Fibroblast of skin of left quadriceps (primary cell): ENCODE data around the gene LILRA1.
"Not testable (repeated sequence)": the region's sequence is repeated elsewhere in the genome, so short reads cannot be mapped to it uniquely, and the experiment has no call there.

Source experiments
- DNase-seq, 2 experiments: peaks; one replicate each; pipeline ENCODE4 v3.0.0-alpha.2; 2013; ENCODE audit warnings: low read depth in 2 of 2

The LILRA1 gene

DNA sequence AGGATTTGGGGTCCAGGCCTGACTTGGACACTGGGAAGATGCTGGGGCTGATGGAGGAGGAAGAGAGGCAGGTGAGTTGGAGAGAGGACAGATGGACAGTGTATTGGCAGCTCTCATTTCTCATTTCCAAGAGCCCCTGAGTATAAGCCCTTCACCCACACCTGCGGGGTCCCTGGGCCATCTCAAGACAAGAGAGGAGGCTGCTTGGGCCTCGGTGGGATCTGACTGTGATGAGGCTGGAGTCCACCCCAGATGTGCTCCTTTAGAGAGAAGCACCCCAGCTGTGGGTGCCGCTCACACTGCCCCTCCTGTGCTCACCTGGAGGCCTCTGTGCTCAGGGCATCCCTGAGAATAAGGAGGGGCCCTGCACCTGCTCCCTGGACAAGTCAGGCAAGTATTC lies 16.1 kb upstream of the LILRA1 start:
- DNase-seq, result no peak

DNA sequence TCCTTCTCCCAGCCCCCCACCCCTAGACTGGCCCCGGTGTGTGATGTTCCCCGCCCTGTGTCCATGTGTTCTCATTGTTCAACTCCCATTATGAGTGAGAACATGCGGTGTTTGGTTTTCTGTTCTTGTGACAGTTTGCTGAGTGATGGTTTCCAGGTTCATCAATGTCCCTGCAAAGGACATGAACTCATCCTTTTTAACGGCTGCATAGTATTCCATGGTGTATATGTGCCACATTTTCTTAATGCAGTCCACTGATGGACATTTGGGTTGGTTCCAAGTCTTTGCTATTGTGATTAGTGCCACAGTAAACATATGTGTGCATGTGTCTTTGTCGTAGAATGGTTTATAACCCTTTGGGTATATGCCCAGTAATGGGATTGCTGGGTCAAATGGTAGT lies 15.2 kb upstream of the LILRA1 start:
- DNase-seq, result not testable (repeated sequence)

DNA sequence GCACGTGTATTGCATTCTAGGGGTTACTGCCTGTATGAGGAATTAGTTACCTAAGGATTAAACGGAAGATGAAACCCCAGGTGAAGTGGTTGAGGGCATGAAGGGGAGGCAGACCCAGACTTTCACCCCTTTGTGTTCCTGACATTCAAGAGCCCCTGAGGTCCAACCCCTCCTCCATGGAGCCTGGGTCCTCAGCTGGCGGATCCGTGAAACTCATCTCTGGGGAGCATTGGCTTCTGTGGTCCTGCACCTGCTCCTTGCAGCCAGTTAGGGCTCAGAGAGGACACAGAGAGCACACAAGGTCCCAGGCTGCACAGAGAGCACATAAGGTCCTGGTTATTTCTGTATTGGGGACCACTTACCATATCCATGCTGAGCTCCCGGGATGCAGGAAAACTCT lies 7.0 kb upstream of the LILRA1 start:
- DNase-seq, result no peak

DNA sequence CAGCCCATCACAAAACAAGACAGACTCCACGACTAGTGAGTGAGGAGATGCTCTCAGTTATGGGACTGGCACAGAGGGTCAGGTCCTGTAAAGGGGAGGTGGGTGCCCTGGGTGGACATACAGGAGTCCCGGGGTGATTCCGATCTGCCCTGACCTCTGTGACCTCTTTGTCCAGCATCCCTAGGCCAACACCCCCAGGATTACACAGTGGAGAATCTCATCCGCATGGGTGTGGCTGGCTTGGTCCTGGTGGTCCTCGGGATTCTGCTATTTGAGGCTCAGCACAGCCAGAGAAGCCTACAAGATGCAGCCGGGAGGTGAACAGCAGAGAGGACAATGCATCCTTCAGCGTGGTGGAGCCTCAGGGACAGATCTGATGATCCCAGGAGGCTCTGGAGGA lies 6.4 kb upstream of the LILRA1 start:
- no peak for DNase-seq

DNA sequence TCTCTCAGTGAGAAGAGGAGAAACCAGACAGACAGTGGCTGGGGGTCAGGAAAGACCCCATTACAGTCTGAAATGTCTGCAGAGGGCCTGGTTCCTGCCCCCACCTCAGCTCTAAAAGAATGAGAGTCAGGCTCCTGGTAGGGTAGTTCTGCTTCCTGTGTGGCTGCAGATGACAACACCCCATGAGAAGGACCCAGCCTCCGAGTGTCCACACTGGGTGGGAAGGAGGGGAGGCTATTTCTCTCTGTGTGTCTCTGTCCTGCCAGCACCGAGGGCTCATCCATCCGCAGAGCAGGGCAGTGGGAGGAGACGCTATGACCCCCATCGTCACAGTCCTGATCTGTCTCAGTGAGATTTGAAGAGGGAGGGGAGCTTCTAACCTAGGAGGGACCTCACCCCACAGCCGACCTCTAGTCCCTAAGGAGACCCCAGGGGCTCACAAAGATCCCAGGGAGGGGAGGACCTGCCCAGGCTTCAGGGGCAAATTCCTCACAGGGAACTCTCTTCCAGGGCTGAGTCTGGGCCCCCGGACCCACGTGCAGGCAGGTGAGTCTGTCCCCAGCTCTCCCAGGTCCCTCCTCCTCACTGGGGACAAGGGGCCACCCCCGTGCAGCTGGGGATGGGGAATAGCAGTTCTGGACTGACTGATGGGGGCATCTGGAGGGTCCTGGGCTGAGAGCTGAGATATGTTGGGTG lies 647 bp downstream of the LILRA1 start:
- not testable (repeated sequence) for DNase-seq

DNA sequence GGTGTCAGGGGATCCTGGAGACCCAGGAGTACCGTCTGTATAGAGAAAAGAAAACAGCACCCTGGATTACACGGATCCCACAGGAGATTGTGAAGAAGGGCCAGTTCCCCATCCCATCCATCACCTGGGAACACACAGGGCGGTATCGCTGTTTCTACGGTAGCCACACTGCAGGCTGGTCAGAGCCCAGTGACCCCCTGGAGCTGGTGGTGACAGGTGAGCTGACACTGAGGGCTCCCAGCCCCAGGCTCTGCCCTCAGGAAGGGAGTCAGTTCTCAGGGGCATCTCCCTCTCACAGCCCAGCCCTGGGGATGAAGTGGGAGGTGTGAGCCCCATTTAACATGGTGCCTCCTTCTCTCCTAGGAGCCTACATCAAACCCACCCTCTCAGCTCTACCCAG lies 1.3 kb downstream of the LILRA1 start:
- no peak for DNase-seq

DNA sequence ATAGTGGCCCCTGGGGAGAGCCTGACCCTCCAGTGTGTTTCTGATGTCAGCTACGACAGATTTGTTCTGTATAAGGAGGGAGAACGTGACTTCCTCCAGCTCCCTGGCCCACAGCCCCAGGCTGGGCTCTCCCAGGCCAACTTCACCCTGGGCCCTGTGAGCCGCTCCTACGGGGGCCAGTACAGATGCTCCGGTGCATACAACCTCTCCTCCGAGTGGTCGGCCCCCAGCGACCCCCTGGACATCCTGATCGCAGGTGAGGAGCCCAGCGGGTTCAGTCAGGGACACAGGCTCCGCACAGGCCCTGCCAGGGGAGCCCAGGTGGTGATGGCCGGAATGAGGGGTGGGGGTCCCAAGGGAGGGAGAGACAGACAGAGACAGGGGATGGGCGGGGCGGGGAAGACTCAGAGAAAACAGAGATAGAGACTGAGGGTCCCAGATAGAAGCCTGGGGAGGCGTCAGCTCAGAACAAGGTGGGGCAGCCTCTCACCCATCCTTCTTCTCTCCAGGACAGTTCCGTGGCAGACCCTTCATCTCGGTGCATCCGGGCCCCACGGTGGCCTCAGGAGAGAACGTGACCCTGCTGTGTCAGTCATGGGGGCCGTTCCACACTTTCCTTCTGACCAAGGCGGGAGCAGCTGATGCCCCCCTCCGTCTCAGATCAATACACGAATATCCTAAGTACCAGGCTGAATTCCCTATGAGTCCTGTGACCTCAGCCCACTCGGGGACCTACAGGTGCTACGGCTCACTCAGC lies 2.4 kb downstream of the LILRA1 start:
- not testable (repeated sequence) for DNase-seq

DNA sequence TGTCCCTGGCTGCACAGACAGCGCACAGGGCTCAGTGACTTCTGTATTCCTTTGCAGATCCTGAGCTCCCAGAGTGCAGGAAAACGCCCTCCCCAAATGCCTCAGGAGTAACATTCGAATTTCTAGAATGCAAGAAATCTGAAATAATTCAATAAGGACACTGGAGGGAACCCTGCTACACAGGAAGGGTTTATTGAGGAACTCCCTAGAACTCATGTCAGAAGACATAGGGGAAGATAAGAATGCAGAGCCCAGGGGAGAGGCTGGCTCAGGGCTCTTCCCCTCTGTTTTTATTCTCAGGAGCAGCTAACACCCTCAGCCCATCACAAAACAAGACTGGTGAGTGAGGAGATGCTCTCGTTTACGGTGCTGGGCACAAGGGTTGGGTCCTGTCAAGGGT lies 6.8 kb downstream of the LILRA1 start:
- DNase-seq, result no peak

DNA sequence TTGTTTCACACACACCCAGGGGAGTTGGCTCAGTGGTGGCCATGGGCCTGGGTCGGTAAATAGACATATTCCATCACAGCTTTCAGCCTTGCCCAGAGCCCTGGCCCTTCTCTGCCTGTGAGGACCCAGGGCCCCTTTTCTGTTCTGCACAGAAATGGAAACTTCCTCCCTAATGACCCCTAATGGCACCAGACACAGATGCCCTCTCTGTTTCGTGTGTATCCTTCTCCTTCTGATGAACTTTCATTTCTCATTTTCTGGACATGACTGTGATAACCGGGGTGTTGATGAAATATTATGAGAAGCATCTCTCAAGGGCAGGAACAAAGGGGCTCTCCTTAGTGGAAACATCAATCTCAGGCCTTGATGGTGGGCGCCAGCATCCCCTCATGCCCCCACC lies 12.8 kb downstream of the LILRA1 start:
- no peak for DNase-seq

DNA sequence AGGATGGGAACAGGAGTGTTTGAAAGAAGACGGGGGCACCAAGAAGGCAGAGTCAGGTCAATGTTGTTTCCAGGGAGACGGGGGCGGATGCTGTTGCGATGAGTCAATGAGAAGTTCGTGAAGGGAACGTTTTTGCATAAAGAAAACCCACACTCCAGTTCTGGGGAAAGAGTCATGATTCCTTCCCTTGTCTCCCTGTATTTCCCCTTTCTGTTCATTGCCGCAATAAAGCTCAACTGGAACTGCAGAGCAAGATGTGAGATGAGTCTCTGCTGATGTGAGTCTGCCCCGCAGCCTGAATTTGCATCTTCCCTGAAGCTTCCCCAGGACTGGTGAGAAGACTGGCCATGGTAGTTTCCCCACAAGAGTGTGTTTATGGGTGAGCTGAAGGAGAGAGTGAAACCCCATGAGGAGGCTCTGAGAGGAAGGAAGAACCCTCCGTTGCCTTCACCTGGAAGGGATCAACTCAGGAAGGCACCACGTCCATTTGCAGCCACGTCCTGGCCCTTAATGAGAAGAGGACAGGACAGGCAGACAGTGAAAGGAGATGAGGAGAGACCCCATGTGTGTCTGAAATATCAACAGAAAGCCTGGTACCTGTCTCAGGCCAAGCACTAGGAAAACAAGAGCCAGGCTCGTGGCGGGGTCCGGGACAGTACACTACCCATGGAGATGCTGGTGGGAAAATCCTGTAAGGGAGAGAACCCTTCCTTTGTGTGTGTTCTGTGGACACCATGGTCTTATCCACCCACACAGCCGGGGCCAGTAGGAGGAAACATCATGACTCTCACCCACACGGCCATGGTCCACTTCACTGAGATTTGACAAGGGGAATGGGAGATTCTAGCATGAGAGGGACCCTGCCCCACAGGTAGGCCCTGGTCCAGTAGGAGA lies 13.7 kb downstream of the LILRA1 start:
- no peak for DNase-seq

DNA sequence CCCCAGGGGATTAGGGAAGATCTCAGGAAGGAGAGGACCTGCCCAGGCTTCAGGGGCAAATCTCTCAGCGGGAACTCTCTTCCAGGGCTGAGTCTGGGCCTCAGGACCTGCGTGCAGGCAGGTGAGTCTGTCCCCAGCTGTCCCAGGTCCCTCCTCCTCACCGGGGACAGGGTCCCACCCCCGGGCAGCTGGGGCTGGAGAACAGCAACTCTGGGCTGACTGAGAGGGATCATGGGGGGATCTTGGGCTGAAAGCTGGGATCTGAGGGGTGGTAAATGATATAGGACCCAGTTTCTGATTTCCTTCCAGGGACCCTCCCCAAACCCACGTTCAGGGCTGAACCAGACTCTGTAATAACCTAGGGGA lies 14.3 kb downstream of the LILRA1 start:
- DNase-seq, result no peak

DNA sequence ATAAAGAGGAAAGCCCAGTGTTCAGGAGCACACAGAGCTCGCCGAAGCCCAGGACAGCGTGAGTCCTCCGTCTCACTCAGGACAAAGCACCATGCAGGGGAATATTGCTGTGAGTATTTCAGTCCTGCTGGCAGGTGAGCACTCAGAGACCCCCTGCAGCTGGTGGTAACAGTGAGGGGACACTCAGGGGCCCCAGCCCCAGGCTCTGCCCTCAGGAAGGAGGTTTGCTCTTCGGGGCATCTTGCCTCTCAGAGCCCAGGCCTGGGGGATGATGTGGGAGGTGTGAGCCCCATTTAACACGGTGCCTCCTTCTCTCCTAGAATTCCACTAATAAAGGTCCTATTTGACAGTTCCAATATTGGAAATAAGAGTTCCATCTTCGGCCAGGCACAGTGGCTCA lies 14.8 kb downstream of the LILRA1 start:
- no peak for DNase-seq

DNA sequence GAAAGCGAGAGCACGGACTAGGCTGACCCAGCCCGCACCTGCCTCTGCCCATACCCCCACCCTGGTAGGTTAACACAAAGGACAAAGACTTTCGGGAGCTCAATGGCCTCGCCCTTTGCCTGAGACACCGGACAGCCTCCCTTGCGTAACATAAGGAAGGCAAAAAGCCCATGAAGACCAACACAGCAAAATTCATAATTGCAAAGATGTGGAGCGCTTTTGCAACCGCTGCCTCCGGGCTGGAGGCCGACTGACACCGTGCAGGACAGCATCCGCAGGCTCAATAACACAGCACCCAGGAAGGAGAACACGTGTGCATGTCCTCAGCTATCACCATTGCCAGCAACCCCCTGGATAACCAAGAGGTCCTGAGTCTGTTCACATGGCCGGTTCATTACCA lies 15.4 kb downstream of the LILRA1 start:
- DNase-seq, result no peak

DNA sequence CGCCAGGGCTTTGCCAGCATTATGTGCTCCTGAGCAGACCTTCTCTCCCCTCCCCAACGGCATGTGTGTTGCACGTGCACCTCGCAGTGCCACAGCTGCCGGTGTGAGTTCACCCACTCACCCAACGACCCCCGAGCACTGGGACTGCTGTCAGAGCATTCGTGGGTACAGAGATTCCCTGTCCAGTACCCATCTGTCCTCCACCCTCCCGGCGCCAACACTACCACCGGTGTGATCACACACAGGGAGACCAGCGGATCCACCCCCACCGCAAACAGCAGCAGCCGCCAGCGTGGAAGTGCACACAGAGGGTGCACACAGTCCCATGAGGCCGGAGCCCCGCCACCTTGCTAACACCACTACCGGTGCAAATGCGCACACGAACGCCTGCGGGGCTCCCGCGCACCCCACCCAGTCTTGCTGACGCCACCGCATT lies 15.9 kb downstream of the LILRA1 start:
- no peak for DNase-seq

DNA sequence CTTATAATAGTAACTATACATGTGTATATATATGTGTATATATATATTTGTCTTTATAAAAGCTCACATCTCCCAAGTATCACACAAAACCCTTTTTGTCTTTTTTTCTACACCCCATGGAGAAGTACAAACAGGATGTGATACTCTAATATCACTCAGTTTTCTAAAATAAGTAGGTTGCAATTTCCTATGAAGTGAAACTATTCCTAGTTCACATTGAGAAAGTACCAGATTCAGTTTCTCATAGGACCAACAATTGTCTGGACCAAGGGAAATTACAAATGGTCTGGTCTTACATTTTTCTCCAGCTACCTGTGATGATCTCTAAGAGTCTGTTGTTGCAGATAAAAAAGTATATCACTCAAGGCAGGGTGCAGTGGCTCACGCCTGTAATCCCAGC lies 19.0 kb downstream of the LILRA1 start:
- no peak for DNase-seq

DNA sequence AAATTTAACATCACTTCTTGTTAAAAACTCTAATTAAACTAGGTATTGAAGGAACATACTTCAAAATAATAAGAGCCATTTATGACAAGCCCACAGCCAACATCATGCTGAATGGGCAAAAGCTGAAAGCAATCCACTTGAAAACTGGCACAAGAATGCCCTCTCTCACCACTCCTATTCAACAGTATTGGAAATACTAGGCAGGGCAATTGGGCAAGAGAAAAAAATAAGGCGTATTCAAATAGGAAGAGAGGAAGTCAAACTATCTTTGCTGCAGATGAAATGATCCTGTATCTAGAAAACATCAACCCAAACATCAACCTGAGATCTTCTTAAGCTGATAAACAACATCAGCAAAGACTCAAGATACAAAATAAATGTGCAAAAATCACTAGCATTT lies 21.3 kb downstream of the LILRA1 start:
- DNase-seq, result no peak

DNA sequence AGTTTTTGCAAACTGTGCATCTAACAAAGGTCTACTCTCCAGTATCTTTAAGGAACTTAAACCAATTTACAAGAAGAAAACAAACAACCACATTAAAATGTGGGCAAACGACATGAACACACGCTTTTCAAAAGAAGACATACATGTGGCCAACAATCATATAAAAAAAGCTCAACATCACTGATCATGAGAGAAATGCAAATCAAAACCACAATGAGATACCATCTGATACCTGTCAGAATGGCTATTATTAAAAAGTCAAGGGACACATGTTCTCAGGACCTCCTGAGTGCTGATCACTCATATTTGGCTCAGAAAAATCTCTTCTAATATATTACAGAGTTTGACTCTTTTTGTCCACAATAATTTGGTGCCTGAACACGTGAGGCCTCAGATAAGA lies 22.6 kb downstream of the LILRA1 start:
- DNase-seq, result no peak

DNA sequence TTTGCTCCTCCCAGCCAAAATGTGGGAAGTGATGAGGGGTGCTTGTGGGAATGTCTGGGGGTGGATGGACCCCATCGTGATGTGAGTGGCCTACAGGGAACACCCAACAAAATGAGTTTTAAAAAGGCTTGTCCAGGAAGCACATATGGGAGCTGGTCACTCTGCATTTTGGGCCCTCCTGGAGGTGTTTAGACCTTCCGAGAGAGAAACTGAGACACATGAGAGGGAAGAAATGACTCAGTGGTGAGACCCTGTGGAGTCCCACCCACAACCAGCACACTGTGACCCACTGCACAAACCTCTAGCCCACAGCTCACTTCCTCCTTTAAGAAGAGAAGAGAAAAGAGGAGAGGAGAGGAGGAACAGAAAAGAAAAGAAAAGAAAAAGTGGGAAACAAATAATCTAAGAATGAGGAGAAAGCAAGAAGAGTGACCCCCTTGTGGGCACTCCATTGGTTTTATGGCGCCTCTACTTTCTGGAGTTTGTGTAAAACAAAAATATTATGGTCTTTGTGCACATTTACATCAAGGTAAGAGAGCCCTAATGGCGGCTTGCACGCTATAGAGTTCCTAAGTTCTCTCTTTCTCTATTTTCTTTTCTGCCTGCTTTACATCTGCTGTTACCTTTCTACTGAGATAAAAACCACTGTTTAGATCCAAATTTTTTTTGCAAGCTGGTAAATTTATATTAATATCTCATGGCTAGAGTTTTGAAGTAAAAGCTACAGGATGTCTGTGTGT lies 23.6 kb downstream of the LILRA1 start:
- DNase-seq, result no peak

DNA sequence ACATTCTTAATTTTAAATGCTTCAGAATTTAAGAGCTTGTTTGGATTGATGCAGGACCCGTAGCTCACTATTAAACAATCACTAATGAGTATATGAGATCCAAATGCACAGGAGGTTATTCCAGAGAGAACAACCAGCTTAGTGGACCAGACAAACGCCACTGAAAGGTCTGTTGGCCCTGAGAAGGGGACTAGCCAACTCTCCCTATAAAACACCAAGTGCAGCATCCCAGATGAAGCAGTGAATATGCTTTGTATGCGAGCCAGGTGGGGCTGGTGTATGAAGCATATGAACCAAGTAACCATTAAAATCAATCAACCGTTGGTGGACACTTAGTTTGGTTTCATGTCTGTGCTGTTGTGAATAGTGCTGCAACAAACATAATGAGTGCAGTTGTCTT lies 27.0 kb downstream of the LILRA1 start:
- DNase-seq, result no peak

DNA sequence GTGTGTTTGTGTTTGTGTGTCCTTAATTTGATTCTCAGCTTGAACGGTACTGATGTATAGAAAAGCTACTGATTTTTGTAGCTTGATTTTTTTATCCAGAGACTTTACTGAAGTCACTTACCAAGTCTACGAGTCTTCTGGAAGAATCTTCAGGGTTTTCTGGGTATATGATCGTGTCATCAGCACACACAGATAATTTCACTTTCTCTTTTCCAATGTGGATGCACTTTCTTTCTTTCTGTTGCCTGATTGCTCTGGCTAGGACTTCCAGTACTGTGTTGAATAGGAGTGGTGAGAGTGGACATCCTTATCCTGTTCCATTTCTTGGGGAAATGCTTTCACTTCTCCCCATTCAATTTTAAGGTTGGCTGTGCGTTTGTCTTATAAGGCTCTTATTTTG lies 29.0 kb downstream of the LILRA1 start:
- DNase-seq, result no peak

DNA sequence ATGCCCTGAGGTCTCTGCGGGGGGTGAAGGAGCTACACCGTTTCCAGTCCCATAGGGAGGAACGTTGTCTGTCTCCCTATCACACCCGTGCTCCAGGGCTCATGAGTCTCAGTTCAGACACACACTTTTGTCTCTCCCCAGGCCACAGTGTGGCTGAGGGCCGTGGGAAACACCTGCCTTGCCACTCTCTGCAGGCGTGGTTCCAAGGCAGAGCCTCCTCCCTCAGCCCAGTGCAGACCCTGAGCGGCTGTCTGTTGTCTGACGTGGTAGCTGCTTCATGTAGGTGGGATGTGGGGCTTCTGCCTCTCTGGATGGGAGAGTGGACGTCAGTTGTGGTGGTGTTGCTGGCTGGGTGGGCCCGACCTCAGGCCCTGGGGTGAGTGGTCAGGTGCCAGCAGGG lies 30.8 kb downstream of the LILRA1 start:
- DNase-seq, result not testable (repeated sequence)
